Stimulated activated CD8-positive, alpha-beta memory T cell treated with anti-CD3 and anti-CD28 coated beads, Interleukin-15, amount 100 ng/mL, for 4 hours (primary cell): ENCODE results near the gene UFSP1.

Source experiments
- DNase-seq, 2 donors: peaks; one replicate each; pipeline ENCODE4 v3.0.0-alpha.2; 2020; ENCODE audit warnings: low read depth in 2 of 2

Gene UFSP1

GRCh38 chr7:100882201-100882600 is 7.3 kb downstream of the UFSP1 start:
- no peak for DNase-seq

- no peak for DNase-seq
Observed at GRCh38 chr7:100881136-100881535, 8.4 kb downstream of the UFSP1 start.

- DNase-seq, result no peak
Observed at GRCh38 chr7:100880645-100881044, 8.9 kb downstream of the UFSP1 start.

- no peak for DNase-seq
Observed at GRCh38 chr7:100879685-100880261, 9.7 kb downstream of the UFSP1 start.

- no peak for DNase-seq
Observed at GRCh38 chr7:100878685-100879084, 10.8 kb downstream of the UFSP1 start.

GRCh38 chr7:100878013-100878412 is 11.5 kb downstream of the UFSP1 start:
- no peak for DNase-seq

- no peak for DNase-seq
Observed at GRCh38 chr7:100875356-100875751, 14.2 kb downstream of the UFSP1 start.

GRCh38 chr7:100874577-100875355 is 14.7 kb downstream of the UFSP1 start, which contains the start of gene SRRT:
TSS of gene SRRT (plus strand) at chr7:100875103. CDS start at chr7:100875591, 488 bp downstream.
- DNase-seq, result peak; percentile 96 to 97

GRCh38 chr7:100874300-100874576 is 15.3 kb downstream of the UFSP1 start:
- no peak for DNase-seq

- no peak for DNase-seq
Observed at GRCh38 chr7:100873599-100874299, 15.8 kb downstream of the UFSP1 start.

- no peak for DNase-seq
Observed at GRCh38 chr7:100867776-100868485, 21.6 kb downstream of the UFSP1 start.

GRCh38 chr7:100867040-100867775 is 22.3 kb downstream of the UFSP1 start, which contains the start of gene TRIP6:
TSS of gene TRIP6 (plus strand) at chr7:100867387. CDS start at chr7:100867498, 111 bp downstream.
- peak; percentile 37 to 58 for DNase-seq

- DNase-seq, result no peak
Observed at GRCh38 chr7:100866729-100867039, 22.8 kb downstream of the UFSP1 start.

- no peak for DNase-seq
Observed at GRCh38 chr7:100865938-100866728, 23.4 kb downstream of the UFSP1 start.

GRCh38 chr7:100865372-100865911 is 24.1 kb downstream of the UFSP1 start:
- no peak for DNase-seq

GRCh38 chr7:100864263-100864845 is 25.2 kb downstream of the UFSP1 start:
- no peak for DNase-seq

GRCh38 chr7:100863406-100863950 is 26.0 kb downstream of the UFSP1 start:
- DNase-seq, result no peak

GRCh38 chr7:100861616-100861985 is 27.9 kb downstream of the UFSP1 start:
- no peak for DNase-seq

GRCh38 chr7:100860702-100861615 is 28.6 kb downstream of the UFSP1 start:
- no peak for DNase-seq
